Measurements from ENCODE around the gene CRADD.

- TF ChIP-seq CTCF (IDR thresholded peaks at IDR 0.05 in 4 of 5, conservative IDR thresholded peaks at IDR 0.05 in 1 of 5) (no peak), POLR2A (IDR thresholded peaks at IDR 0.05) (no peak)
Observed at GRCh38 chr12:93722179-93722578, 45.0 kb downstream of the CRADD start.

Data from gastrocnemius medialis (tissue), 4 donors.